Erythroblast (primary cell): ENCODE data around the gene CFAP221.

Source experiments
- GATA1 ChIP-seq: IDR thresholded peaks from 2 replicates; pipeline ENCODE4 v1.6.1; 2011; ENCODE audit warnings: low read depth, mild to moderate bottlenecking, control low read depth, low read length, moderate library complexity
- POLR2A ChIP-seq: IDR thresholded peaks from 2 replicates; pipeline ENCODE4 v1.6.1; 2011; ENCODE audit warnings: mild to moderate bottlenecking, low read length

DNA sequence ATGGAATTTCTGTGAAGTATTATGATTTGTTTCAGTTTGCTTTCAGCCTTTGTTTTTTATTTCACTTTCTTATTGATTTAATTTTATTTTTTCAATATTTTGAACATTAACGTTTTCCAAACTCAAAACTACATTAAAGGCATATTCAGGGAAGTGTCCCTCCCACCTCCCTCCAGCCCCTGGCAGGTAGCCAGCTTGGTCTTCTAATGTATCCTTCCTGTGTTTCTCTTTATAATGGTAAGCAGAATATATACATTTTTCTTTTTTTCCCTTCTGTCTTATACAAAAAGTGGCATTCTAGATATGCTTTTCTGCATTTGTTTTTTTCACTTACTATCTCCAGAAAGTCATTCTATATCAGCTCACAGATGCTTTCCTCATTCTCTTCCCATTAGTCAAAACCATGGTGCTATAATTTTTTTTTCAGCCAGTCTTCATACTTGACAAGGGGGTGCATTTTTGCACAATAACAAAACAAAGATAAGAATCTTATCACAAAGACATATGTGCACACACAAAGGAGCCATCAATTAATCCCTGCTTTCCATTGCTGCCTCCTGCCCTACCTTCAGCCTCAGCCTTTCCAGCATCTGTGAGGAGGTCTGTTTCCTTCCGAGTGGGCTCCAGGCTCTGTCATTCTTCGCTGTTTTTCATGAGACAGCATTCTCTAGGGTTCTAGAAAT is 101.1 kb downstream of the CFAP221 start:
- TF ChIP-seq POLR2A (no peak), GATA1 (no peak)
